Osteocyte (in vitro differentiated cells): ENCODE results near the gene EIPR1. TPM values are rescaled to one million over a fixed set of nuclear protein-coding genes. Genes with fewer than 3 reads are reported as not detected.

Experiments
- DNase-seq: peaks from one replicate; pipeline ENCODE4 v3.0.0; 2021; ENCODE audit warnings: mixed read lengths; ENCODE audit not compliant: unreplicated experiment; ENCODE audit errors: extremely low spot score
- H3K27ac Mint-ChIP-seq: one replicate; pipeline ENCODE4 v1.8.0; 2021; ENCODE audit warnings: mild to moderate bottlenecking, mixed read lengths; ENCODE audit not compliant: unreplicated experiment
- H3K27me3 Mint-ChIP-seq: one replicate; pipeline ENCODE4 v1.8.0; 2021; ENCODE audit warnings: mixed read lengths; ENCODE audit not compliant: unreplicated experiment
- H3K36me3 Mint-ChIP-seq: one replicate; pipeline ENCODE4 v1.8.0; 2021; ENCODE audit warnings: mixed read lengths; ENCODE audit not compliant: unreplicated experiment
- H3K4me1 Mint-ChIP-seq: one replicate; pipeline ENCODE4 v1.8.0; 2021; ENCODE audit warnings: mixed read lengths; ENCODE audit not compliant: unreplicated experiment
- H3K4me3 Mint-ChIP-seq: one replicate; pipeline ENCODE4 v1.8.0; 2021; ENCODE audit warnings: mild to moderate bottlenecking, moderate library complexity, mixed read lengths; ENCODE audit not compliant: unreplicated experiment
- H3K9me3 Mint-ChIP-seq: one replicate; pipeline ENCODE4 v1.8.0; 2021; ENCODE audit warnings: mixed read lengths; ENCODE audit not compliant: unreplicated experiment
- total RNA-seq: library from RNA; stranded (reverse); gene quantifications from 2 replicates; pipeline ENCODE4 v1.2.1, GENCODE V29; 2021
- TF ChIP-seq, protein P1 (sequence below): fragments of 200-600 bp; sonication (generic); IDR thresholded peaks from 2 replicates; pipeline ENCODE4 v1.5.0; 2021; ENCODE audit warnings: antibody characterized with exemption, mild to moderate bottlenecking, moderate library complexity

EIPR1 gene
- total RNA-seq, 1 donor from 2014 or later, result 19.9 TPM

GRCh38 chr2:3249476-3249962 is 128.1 kb downstream of the EIPR1 start:
- no peak for DNase-seq

GRCh38 chr2:3248754-3249475 is 128.7 kb downstream of the EIPR1 start:
- peaks cover 18% of the 10 kb centered on the region for H3K9me3 Mint-ChIP-seq
- TF ChIP-seq, protein P1, sequence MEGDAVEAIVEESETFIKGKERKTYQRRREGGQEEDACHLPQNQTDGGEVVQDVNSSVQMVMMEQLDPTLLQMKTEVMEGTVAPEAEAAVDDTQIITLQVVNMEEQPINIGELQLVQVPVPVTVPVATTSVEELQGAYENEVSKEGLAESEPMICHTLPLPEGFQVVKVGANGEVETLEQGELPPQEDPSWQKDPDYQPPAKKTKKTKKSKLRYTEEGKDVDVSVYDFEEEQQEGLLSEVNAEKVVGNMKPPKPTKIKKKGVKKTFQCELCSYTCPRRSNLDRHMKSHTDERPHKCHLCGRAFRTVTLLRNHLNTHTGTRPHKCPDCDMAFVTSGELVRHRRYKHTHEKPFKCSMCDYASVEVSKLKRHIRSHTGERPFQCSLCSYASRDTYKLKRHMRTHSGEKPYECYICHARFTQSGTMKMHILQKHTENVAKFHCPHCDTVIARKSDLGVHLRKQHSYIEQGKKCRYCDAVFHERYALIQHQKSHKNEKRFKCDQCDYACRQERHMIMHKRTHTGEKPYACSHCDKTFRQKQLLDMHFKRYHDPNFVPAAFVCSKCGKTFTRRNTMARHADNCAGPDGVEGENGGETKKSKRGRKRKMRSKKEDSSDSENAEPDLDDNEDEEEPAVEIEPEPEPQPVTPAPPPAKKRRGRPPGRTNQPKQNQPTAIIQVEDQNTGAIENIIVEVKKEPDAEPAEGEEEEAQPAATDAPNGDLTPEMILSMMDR, result no peak
- peaks cover 9% of the 10 kb centered on the region for H3K36me3 Mint-ChIP-seq
- no peak overlapping the region for H3K4me3 Mint-ChIP-seq
- no peak for DNase-seq
- H3K27me3 Mint-ChIP-seq, result no peaks in the 10 kb centered on the region
- no peaks in the 10 kb centered on the region for H3K4me1 Mint-ChIP-seq
- no peak overlapping the region for H3K27ac Mint-ChIP-seq

More at GRCh38 chr2:3249476-3249962, 128.1 kb downstream of the EIPR1 start:
- H3K27ac Mint-ChIP-seq, result no peak overlapping the region
- H3K4me1 Mint-ChIP-seq, result no peaks in the 10 kb centered on the region
- TF ChIP-seq, protein P1, result no peak
- H3K9me3 Mint-ChIP-seq, result peaks cover 18% of the 10 kb centered on the region
- H3K4me3 Mint-ChIP-seq, result no peak overlapping the region
- no peaks in the 10 kb centered on the region for H3K27me3 Mint-ChIP-seq
- peaks cover 12% of the 10 kb centered on the region for H3K36me3 Mint-ChIP-seq

GRCh38 chr2:3246928-3247714 is 130.5 kb downstream of the EIPR1 start:
- DNase-seq, result no peak
- TF ChIP-seq, protein P1, result no peak
- H3K36me3 Mint-ChIP-seq, result peaks cover 12% of the 10 kb centered on the region
- no peak overlapping the region for H3K4me3 Mint-ChIP-seq
- no peaks in the 10 kb centered on the region for H3K4me1 Mint-ChIP-seq
- H3K9me3 Mint-ChIP-seq, result peaks cover 18% of the 10 kb centered on the region
- no peak overlapping the region for H3K27ac Mint-ChIP-seq
- H3K27me3 Mint-ChIP-seq, result no peaks in the 10 kb centered on the region

- H3K9me3 Mint-ChIP-seq, result peaks cover 16% of the 10 kb centered on the region
- no peak overlapping the region for H3K27ac Mint-ChIP-seq
- no peak overlapping the region for H3K4me3 Mint-ChIP-seq
- TF ChIP-seq, protein P1, result no peak
- DNase-seq, result peak; percentile 48
- peaks cover 12% of the 10 kb centered on the region for H3K36me3 Mint-ChIP-seq
- no peaks in the 10 kb centered on the region for H3K27me3 Mint-ChIP-seq
- no peaks in the 10 kb centered on the region for H3K4me1 Mint-ChIP-seq
Observed at GRCh38 chr2:3246406-3246805, 131.2 kb downstream of the EIPR1 start.

DNA sequence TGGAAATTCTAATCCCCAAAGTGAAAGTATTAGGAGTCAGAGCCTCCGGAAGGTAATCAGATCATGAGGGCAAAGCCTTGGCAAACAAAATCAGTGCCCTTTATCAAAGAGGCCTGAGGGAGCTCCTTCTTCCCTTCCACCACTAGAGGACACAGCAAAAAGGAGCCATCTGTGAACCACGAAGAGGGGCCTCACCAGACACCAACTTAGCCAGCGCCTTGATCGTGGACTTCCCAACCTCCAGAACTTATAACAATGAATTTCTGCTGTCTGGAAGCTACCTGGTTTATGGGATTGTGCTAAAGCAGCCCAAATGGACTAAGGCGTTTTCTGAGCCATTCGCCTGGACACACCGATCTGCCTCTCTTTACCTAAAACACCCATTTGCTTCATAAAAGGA is 133.1 kb downstream of the EIPR1 start:
- H3K4me1 Mint-ChIP-seq, result no peaks in the 10 kb centered on the region
- H3K27me3 Mint-ChIP-seq, result no peaks in the 10 kb centered on the region
- H3K27ac Mint-ChIP-seq, result no peak overlapping the region

More for the DNA sequence above, 133.1 kb downstream of the EIPR1 start:
- peak; percentile 64 for DNase-seq
- Mint-ChIP-seq H3K4me3 (no peak overlapping the region), H3K36me3 (peaks cover 10% of the 10 kb centered on the region), H3K9me3 (peaks cover 9% of the 10 kb centered on the region)
- TF ChIP-seq, protein P1, result no peak
